Parathyroid adenoma (tissue), 2 donors: ENCODE measurements around the gene SNX17.

Source experiments
- H2AFZ ChIP-seq: fragments of 300-600 bp; sonication (generic); one replicate; pipeline ENCODE4 v1.7.0; 2017; ENCODE audit warnings: antibody characterized with exemption, mild to moderate bottlenecking
- H3K27ac ChIP-seq: fragments of 300-600 bp; sonication (generic); one replicate; pipeline ENCODE4 v1.7.0; 2017
- H3K27me3 ChIP-seq: fragments of 300-600 bp; sonication (generic); one replicate; pipeline ENCODE4 v1.7.0; 2017; ENCODE audit warnings: low read length; ENCODE audit not compliant: control insufficient read depth, insufficient read depth
- H3K36me3 ChIP-seq: fragments of 300-600 bp; sonication (generic); one replicate; pipeline ENCODE4 v1.7.0; 2017; ENCODE audit warnings: low read length; ENCODE audit not compliant: control insufficient read depth, insufficient read depth
- H3K4me1 ChIP-seq: fragments of 300-600 bp; sonication (generic); one replicate; pipeline ENCODE4 v1.7.0; 2017; ENCODE audit warnings: control low read depth
- H3K4me2 ChIP-seq: fragments of 300-600 bp; sonication (generic); one replicate; pipeline ENCODE4 v1.7.0; 2017; ENCODE audit warnings: low read length
- H3K4me3 ChIP-seq: fragments of 300-600 bp; sonication (generic); one replicate; pipeline ENCODE4 v1.7.0; 2017; ENCODE audit warnings: low read depth, low read length
- H3K79me2 ChIP-seq: fragments of 300-600 bp; sonication (generic); one replicate; pipeline ENCODE4 v1.7.0; 2017; ENCODE audit warnings: control low read depth
- H3K9ac ChIP-seq: fragments of 300-600 bp; sonication (generic); one replicate; pipeline ENCODE4 v1.7.0; 2017; ENCODE audit warnings: mild to moderate bottlenecking
- H3K9me3 ChIP-seq: fragments of 300-600 bp; sonication (generic); one replicate; pipeline ENCODE4 v1.7.0; 2017; ENCODE audit warnings: low read length; ENCODE audit not compliant: control insufficient read depth
- TF ChIP-seq, protein P1 (sequence below): fragments of 300-600 bp; sonication (generic); IDR thresholded peaks from one replicate; pipeline ENCODE4 v1.7.0; 2017; ENCODE audit warnings: antibody characterized with exemption, mild to moderate bottlenecking
- donor health status: primary hyperparathyroidism.

Gene SNX17

DNA sequence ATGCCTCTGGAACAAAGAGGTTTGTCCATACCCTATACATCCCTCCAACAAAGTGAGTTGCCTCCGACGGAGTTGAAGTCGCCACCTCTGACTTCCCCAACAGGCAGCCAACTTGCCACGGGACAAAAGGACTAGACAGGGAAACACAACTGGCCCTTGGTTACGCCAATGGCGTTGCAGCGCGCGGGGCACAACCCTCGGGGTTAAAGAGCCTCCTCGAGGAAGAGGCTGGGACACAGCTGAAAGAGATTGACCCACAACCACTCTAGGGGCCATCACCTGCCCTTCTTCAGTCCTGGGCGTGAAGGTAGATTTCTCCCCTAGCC, 14.4 kb upstream of the SNX17 start:
- Histone ChIP-seq H3K9me3 (no peaks in the 10 kb centered on the region), H3K79me2 (peaks cover 31% of the 10 kb centered on the region), H3K27me3 (no peaks in the 10 kb centered on the region), H3K9ac (peak overlapping the region; percentile 56), H3K36me3 (no peaks in the 10 kb centered on the region), H3K4me1 (peaks cover 13% of the 10 kb centered on the region), H3K4me2 (peak overlapping the region; percentile 99), H2AFZ (peak overlapping the region; percentile 99), H3K27ac (peak overlapping the region; percentile 96), H3K4me3 (peak overlapping the region; percentile 89)
- TF ChIP-seq, protein P1, sequence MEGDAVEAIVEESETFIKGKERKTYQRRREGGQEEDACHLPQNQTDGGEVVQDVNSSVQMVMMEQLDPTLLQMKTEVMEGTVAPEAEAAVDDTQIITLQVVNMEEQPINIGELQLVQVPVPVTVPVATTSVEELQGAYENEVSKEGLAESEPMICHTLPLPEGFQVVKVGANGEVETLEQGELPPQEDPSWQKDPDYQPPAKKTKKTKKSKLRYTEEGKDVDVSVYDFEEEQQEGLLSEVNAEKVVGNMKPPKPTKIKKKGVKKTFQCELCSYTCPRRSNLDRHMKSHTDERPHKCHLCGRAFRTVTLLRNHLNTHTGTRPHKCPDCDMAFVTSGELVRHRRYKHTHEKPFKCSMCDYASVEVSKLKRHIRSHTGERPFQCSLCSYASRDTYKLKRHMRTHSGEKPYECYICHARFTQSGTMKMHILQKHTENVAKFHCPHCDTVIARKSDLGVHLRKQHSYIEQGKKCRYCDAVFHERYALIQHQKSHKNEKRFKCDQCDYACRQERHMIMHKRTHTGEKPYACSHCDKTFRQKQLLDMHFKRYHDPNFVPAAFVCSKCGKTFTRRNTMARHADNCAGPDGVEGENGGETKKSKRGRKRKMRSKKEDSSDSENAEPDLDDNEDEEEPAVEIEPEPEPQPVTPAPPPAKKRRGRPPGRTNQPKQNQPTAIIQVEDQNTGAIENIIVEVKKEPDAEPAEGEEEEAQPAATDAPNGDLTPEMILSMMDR, result no peak

DNA sequence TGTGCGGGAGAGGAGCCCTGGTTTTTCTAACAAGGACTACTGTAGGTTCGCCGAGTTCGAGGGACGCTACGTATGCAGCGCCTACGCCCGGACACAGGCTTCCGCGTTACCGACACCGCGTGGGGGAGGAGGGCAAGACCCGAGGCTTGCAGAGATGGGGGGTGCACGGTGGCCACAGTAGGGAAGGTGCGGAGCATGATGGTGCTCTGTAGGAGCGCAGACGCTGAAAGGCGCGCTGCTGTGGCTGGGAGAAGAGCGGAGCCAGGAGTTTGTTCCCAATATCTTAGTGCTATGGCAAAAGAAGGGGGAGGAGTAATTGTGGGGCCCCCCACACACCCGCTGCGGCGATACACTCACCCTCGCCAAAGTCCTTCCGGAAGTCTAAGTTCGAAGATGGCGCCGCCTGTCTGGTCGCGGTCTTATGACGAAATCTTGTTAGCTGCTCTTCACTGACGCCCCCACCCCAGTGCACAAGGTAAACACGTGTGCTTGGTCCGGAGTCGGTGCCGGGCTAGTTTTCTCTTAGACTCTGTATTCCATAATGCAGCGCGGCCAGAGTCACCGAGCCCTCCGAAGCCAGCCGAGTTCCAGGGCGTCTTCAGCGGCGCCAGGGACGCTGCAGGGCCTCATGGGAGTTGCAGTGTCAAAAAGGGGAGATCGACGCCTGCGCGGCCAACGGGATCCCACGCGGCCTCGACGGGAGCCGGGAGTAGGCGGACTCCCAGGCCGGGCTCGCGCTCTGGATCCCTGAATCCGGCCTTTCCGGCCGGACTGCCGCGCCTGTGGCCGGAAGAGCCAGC, 13.8 kb upstream of the SNX17 start, which contains the start of gene GTF3C2:
TSS of gene GTF3C2 (minus strand) at position 383 of the 800 bp plus-strand sequence. CDS start 13,210 bp downstream, outside the sequence.
- H3K36me3 ChIP-seq, result no peaks in the 10 kb centered on the region
- peak within 1 kb of the TSS; percentile 96 for H3K27ac ChIP-seq
- TF ChIP-seq, protein P1, result peak; percentile 14
- H3K27me3 ChIP-seq, result no peaks in the 10 kb centered on the region
- peaks cover 29% of the 10 kb centered on the region for H3K79me2 ChIP-seq
- H3K9me3 ChIP-seq, result no peaks in the 10 kb centered on the region
- H3K9ac ChIP-seq, result peak within 1 kb of the TSS; percentile 88
- H3K4me1 ChIP-seq, result peaks cover 13% of the 10 kb centered on the region
- peak within 1 kb of the TSS; percentile 89 for H3K4me3 ChIP-seq
- peak within 1 kb of the TSS; percentile 99 for H2AFZ ChIP-seq
- H3K4me2 ChIP-seq, result peak within 1 kb of the TSS; percentile 99

DNA sequence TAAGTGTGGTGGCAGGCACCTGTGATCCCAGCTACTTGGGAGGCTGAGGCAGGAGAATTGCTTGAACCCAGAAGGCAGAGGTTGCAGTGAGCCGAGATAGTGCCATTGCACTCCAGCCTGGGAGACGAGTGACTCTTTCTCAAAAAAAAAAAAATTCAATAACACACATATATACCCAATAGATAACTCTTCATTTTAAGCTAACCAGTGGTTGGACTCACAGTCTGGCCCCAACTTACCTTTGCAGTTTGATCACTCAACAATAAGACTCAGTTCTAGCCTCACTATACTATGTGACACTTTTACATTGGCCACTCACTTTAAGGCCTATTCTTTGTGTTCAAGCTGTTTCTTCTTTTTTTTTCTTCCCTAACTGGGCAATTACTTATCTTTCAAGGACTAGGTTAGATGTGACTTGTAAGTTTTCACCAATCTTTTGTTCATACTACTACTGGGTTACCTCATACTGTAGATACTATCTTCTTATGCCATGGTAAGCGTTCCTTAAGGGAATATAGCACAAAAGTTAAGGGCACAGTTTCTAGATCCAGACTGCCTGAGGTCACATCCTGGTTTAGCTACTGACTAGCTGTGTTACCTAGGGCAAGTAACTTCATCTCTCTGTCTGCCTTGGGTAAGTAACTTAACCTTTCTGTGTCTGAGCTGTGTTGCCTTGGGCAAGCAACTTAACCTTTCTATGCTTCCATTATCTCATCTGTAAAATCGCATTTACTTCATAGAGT, 7.6 kb upstream of the SNX17 start:
- H3K4me2 ChIP-seq, result no peak overlapping the region
- H3K4me1 ChIP-seq, result no peaks in the 10 kb centered on the region
- no peak overlapping the region for H3K27ac ChIP-seq
- no peaks in the 10 kb centered on the region for H3K36me3 ChIP-seq
- H3K27me3 ChIP-seq, result no peaks in the 10 kb centered on the region
- no peaks in the 10 kb centered on the region for H3K9me3 ChIP-seq
- no peak overlapping the region for H3K4me3 ChIP-seq
- TF ChIP-seq, protein P1, result no peak
- H3K9ac ChIP-seq, result no peak overlapping the region
- no peaks in the 10 kb centered on the region for H3K79me2 ChIP-seq
- no peak overlapping the region for H2AFZ ChIP-seq

DNA sequence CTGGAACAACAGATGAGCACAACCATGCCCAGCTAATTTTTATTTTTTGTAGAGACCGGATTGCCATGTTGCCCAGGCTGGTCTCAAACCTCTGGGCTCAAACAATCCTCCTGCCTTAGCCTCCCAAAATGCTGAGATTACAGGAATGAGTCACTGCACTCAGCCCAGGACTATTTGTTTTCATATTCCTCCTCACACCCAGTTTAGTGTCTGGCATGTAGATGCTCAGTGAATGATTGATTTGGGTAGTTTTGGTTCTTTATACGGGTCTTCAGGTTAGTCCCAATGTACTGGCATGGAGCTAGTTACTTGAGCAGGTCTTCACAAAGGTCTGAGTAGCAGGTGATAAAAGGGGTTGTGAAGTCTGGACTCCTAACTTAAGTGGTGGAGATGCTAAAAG, 6.5 kb upstream of the SNX17 start:
- Histone ChIP-seq H3K27me3 (no peaks in the 10 kb centered on the region), H3K4me3 (no peak overlapping the region), H3K27ac (no peak overlapping the region), H2AFZ (no peak overlapping the region), H3K79me2 (no peaks in the 10 kb centered on the region), H3K9me3 (no peaks in the 10 kb centered on the region), H3K4me1 (no peaks in the 10 kb centered on the region), H3K4me2 (no peak overlapping the region), H3K9ac (no peak overlapping the region), H3K36me3 (no peaks in the 10 kb centered on the region)
- TF ChIP-seq, protein P1, result no peak
